H9 (cell line): ENCODE measurements around the gene DNAJC21. TPM values are rescaled to one million over a fixed set of nuclear protein-coding genes. Genes with fewer than 3 reads are reported as not detected.

Experiments used
- DNase-seq: peaks from one replicate; pipeline ENCODE4 v3.0.0-alpha.2; 2017
- H2AFZ ChIP-seq: one replicate; pipeline ENCODE4 v1.6.1; 2013; ENCODE audit warnings: mild to moderate bottlenecking, low read length, control low read depth, moderate library complexity
- H2AK5ac ChIP-seq: 2 replicates; pipeline ENCODE4 v1.6.1; 2013; ENCODE audit warnings: low read length, control low read depth, mixed read lengths; ENCODE audit not compliant: insufficient read length
- H2BK120ac ChIP-seq: one replicate; pipeline ENCODE4 v1.6.1; 2013; ENCODE audit warnings: low read depth, mild to moderate bottlenecking, low read length, control low read depth, inconsistent platforms; ENCODE audit not compliant: poor library complexity, severe bottlenecking
- H2BK12ac ChIP-seq: 2 replicates; pipeline ENCODE4 v1.6.1; 2013; ENCODE audit warnings: low read length, control low read depth, mixed read lengths, low read depth; ENCODE audit not compliant: insufficient read length
- H2BK15ac ChIP-seq: 2 replicates; pipeline ENCODE4 v1.6.1; 2013; ENCODE audit warnings: low read depth, low read length, control low read depth
- H2BK20ac ChIP-seq: one replicate; pipeline ENCODE4 v1.6.1; 2013; ENCODE audit warnings: low read depth, mild to moderate bottlenecking, low read length, control low read depth, inconsistent platforms; ENCODE audit not compliant: poor library complexity, severe bottlenecking
- H2BK5ac ChIP-seq: 2 replicates; pipeline ENCODE4 v1.6.1; 2013; ENCODE audit warnings: low read length, control low read depth, mixed read lengths; ENCODE audit not compliant: insufficient read length
- H3K14ac ChIP-seq: 2 replicates; pipeline ENCODE4 v1.6.1; 2013; ENCODE audit warnings: low read length, control low read depth; ENCODE audit not compliant: insufficient read depth
- H3K18ac ChIP-seq: 2 replicates; pipeline ENCODE4 v1.6.1; 2013; ENCODE audit warnings: low read depth, mild to moderate bottlenecking, mixed read lengths, low read length, control low read depth; ENCODE audit not compliant: insufficient read length
- H3K23ac ChIP-seq: 2 replicates; pipeline ENCODE4 v1.6.1; 2013; ENCODE audit warnings: low read length, control low read depth, mixed read lengths, low read depth; ENCODE audit not compliant: insufficient read length
- H3K23me2 ChIP-seq: 2 replicates; pipeline ENCODE4 v1.6.1; 2013; ENCODE audit warnings: low read depth, mild to moderate bottlenecking, mixed read lengths, low read length, control low read depth; ENCODE audit not compliant: insufficient read length, poor library complexity, severe bottlenecking
- H3K27ac ChIP-seq: 2 replicates; pipeline ENCODE4 v1.5.1; 2013; ENCODE audit warnings: low read length, control low read depth, mixed read lengths, low read depth; ENCODE audit not compliant: insufficient read length
- H3K27me3 ChIP-seq: 2 replicates; pipeline ENCODE4 v1.6.1; 2013; ENCODE audit warnings: low read length, control low read depth, inconsistent platforms; ENCODE audit not compliant: insufficient read depth
- H3K4ac ChIP-seq: 2 replicates; pipeline ENCODE4 v1.6.1; 2013; ENCODE audit warnings: low read depth, mild to moderate bottlenecking, control low read depth, inconsistent platforms, low read length, moderate library complexity
- H3K4me1 ChIP-seq: 2 replicates; pipeline ENCODE4 v1.6.1; 2013; ENCODE audit warnings: low read length, control low read depth, inconsistent platforms; ENCODE audit not compliant: insufficient read depth
- H3K4me2 ChIP-seq: 2 replicates; pipeline ENCODE4 v1.6.1; 2013; ENCODE audit warnings: low read length, control low read depth, mixed read lengths; ENCODE audit not compliant: insufficient read length, insufficient read depth
- H3K56ac ChIP-seq: 2 replicates; pipeline ENCODE4 v1.6.1; 2013; ENCODE audit warnings: low read depth, mild to moderate bottlenecking, mixed read lengths, low read length, control low read depth; ENCODE audit not compliant: insufficient read length
- H3K79me1 ChIP-seq: 2 replicates; pipeline ENCODE4 v1.6.1; 2013; ENCODE audit warnings: low read depth, mild to moderate bottlenecking, moderate library complexity, low read length, control low read depth, inconsistent platforms; ENCODE audit not compliant: insufficient read depth, poor library complexity, severe bottlenecking
- H3K79me2 ChIP-seq: 2 replicates; pipeline ENCODE4 v1.6.1; 2013; ENCODE audit warnings: low read length, control low read depth, inconsistent platforms; ENCODE audit not compliant: insufficient read depth
- H3K9ac ChIP-seq: 2 replicates; pipeline ENCODE4 v1.6.1; 2013; ENCODE audit warnings: low read length, control low read depth, mixed read lengths; ENCODE audit not compliant: insufficient read length; ENCODE audit errors: extremely low read depth
- H3K9me3 ChIP-seq: one replicate; pipeline ENCODE4 v1.6.1; 2013; ENCODE audit warnings: low read depth, low read length, inconsistent platforms; ENCODE audit not compliant: control insufficient read depth
- H3T11ph ChIP-seq: one replicate; pipeline ENCODE4 v1.6.1; 2013; ENCODE audit warnings: mild to moderate bottlenecking, low read length, control low read depth, inconsistent platforms
- H4K20me1 ChIP-seq: one replicate; pipeline ENCODE4 v1.6.1; 2013; ENCODE audit not compliant: control insufficient read depth, insufficient read length, insufficient read depth
- H4K5ac ChIP-seq: 2 replicates; pipeline ENCODE4 v1.6.1; 2013; ENCODE audit warnings: low read depth, mild to moderate bottlenecking, mixed read lengths, low read length, control low read depth; ENCODE audit not compliant: insufficient read length
- H4K8ac ChIP-seq: replicated peaks from 2 replicates; pipeline ENCODE4 v1.6.1; 2013; ENCODE audit warnings: low read length, control low read depth, mixed read lengths, low read depth; ENCODE audit not compliant: insufficient read length
- H4K91ac ChIP-seq: 2 replicates; pipeline ENCODE4 v1.6.1; 2013; ENCODE audit warnings: low read depth, mild to moderate bottlenecking, moderate library complexity, mixed read lengths, low read length, control low read depth; ENCODE audit not compliant: insufficient read length
- H3K27ac Mint-ChIP-seq, 3 experiments: 2 replicates in 2 of 3; 3 replicates in 1 of 3; pipeline ENCODE4 v1.8.0; 2020 to 2021; ENCODE audit warnings: mixed read lengths in 3 of 3, mild to moderate bottlenecking in 1 of 3, moderate library complexity in 1 of 3
- H3K27me3 Mint-ChIP-seq: 2 replicates; pipeline ENCODE4 v1.8.0; 2021; ENCODE audit warnings: low read depth, mild to moderate bottlenecking, moderate library complexity, mixed read lengths
- H3K36me3 Mint-ChIP-seq, 3 experiments: 2 replicates in 2 of 3; 3 replicates in 1 of 3; pipeline ENCODE4 v1.8.0; 2020 to 2021; ENCODE audit warnings: low read depth in 3 of 3, mixed read lengths in 3 of 3; ENCODE audit not compliant: insufficient read depth in 1 of 3
- H3K4me1 Mint-ChIP-seq, 2 experiments: 2 replicates each; pipeline ENCODE4 v1.8.0; 2020; ENCODE audit warnings: mixed read lengths in 2 of 2
- H3K4me3 Mint-ChIP-seq, 2 experiments: 2 replicates in 1 of 2; 3 replicates in 1 of 2; pipeline ENCODE4 v1.8.0; 2020 to 2021; ENCODE audit warnings: mild to moderate bottlenecking in 2 of 2, mixed read lengths in 2 of 2, moderate library complexity in 1 of 2
- H3K9me3 Mint-ChIP-seq, 2 experiments: 2 replicates in 1 of 2; 3 replicates in 1 of 2; pipeline ENCODE4 v1.8.0; 2020; ENCODE audit warnings: mild to moderate bottlenecking in 2 of 2, mixed read lengths in 2 of 2, moderate library complexity in 1 of 2
- CTCF ChIP-seq: fragments of 200-600 bp; sonication (generic); conservative IDR thresholded peaks from 3 replicates; pipeline ENCODE4 v1.8.0; 2021; ENCODE audit warnings: antibody characterized with exemption, mild to moderate bottlenecking
- WGBS: extraction: QIAGEN DNeasy Blood & Tissue Kit; methylation state at CpG from one replicate; pipeline ENCODE4 v1.1.7; 2013; ENCODE audit warnings: missing lambda C conversion rate, low lambda C conversion rate, mixed read lengths; ENCODE audit not compliant: insufficient read length; ENCODE audit errors: extremely low coverage; 5-methylcytosine and 5-hydroxymethylcytosine counted together
- total RNA-seq: library from RNA; stranded (reverse); gene quantifications from 2 replicates; pipeline ENCODE4 v1.2.1, GENCODE V29; 2021

The DNAJC21 gene
- total RNA-seq, 1 experiment from 2014 or later, result 50.4 TPM

- H2BK12ac ChIP-seq, result no peak overlapping the region
- Mint-ChIP-seq H3K27me3 (peaks cover 2% of the 10 kb centered on the region; the same call in 1 of the 2 replicates), H3K4me1 (peaks cover 15 to 22% of the 10 kb centered on the region in 2 experiments), H3K27ac (no peak overlapping the region; a peak in 1 of 7 replicates), H3K4me3 (no peak overlapping the region), H3K9me3 (peaks cover 22 to 35% of the 10 kb centered on the region in 2 experiments), H3K36me3 (peaks cover 4 to 27% (median 7%) of the 10 kb centered on the region in 3 experiments; a peak in 5 of 7 replicates)
- H4K91ac ChIP-seq, result no peak overlapping the region
- H3K23me2 ChIP-seq, result no peaks in the 10 kb centered on the region
- no peak overlapping the region for H2AK5ac ChIP-seq
- no peak overlapping the region for H2AFZ ChIP-seq
- no peaks in the 10 kb centered on the region for H3K9me3 ChIP-seq
- no CpG with 5 or more reads among the region's 1 CpG for WGBS
- no peaks in the 10 kb centered on the region for H3K27me3 ChIP-seq
- H3K4me2 ChIP-seq, result no peak overlapping the region
- no peak overlapping the region for H2BK20ac ChIP-seq
- TF ChIP-seq CTCF, result no peak
- H3K4me1 ChIP-seq, result no peaks in the 10 kb centered on the region
- no peak for DNase-seq
- no peak overlapping the region for H4K5ac ChIP-seq
- H2BK5ac ChIP-seq, result no peak overlapping the region
- no peak overlapping the region for H2BK15ac ChIP-seq
- no peak overlapping the region for H3T11ph ChIP-seq
- no peaks in the 10 kb centered on the region for H3K79me2 ChIP-seq
- no peak overlapping the region for H3K14ac ChIP-seq
- H3K27ac ChIP-seq, result no peak overlapping the region
- no peak overlapping the region for H2BK120ac ChIP-seq
- no peaks in the 10 kb centered on the region for H3K79me1 ChIP-seq
- H3K56ac ChIP-seq, result no peak overlapping the region
- no peak overlapping the region for H3K4ac ChIP-seq
- H4K8ac ChIP-seq, result no peak overlapping the region
- H3K23ac ChIP-seq, result no peak overlapping the region
- no peaks in the 10 kb centered on the region for H4K20me1 ChIP-seq
- no peak overlapping the region for H3K9ac ChIP-seq
- no peak overlapping the region for H3K18ac ChIP-seq
Observed at GRCh38 chr5:34986965-34987364, 57.6 kb downstream of the DNAJC21 start.
